HEK293 (cell line): ENCODE measurements around the gene ZMPSTE24.
A peak's percentile ranks its signal among the peaks of the same experiment; 100 is the strongest.

Source experiments
- CTCF ChIA-PET: fragments of 350-600 bp; formaldehyde crosslinking; extraction: SDS; loops from one replicate; lab custom pipeline; 2021; ENCODE audit warnings: antibody characterized with exemption; lab: Yijun Ruan, JAX
- POLR2A ChIA-PET: fragments of 300-600 bp; formaldehyde crosslinking; extraction: SDS; loops from one replicate; lab custom pipeline; 2020; ENCODE audit warnings: antibody characterized with exemption, inconsistent platforms; lab: Yijun Ruan, JAX
- H3K27ac ChIP-seq: fragments of 200-500 bp; sonication (Bioruptor generic); 2 replicates; pipeline ENCODE4 v1.5.1; 2014; ENCODE audit warnings: low read depth, low read length, control low read depth, inconsistent platforms; ENCODE audit errors: extremely low read depth
- H3K36me3 ChIP-seq, 2 experiments: fragments of 200-500 bp in 1 of 2; sonication (Bioruptor generic) in 1 of 2; 1 replicate in 1 of 2; 2 replicates in 1 of 2; pipeline ENCODE4 v1.5.1; 2014 to 2017; ENCODE audit warnings: inconsistent platforms in 2 of 2, low read length in 2 of 2; ENCODE audit not compliant: control insufficient read depth in 2 of 2, insufficient read depth in 1 of 2
- H3K4me1 ChIP-seq: fragments of 200-500 bp; sonication (Bioruptor generic); 2 replicates; pipeline ENCODE4 v1.5.1; 2014; ENCODE audit warnings: mild to moderate bottlenecking, low read length, inconsistent platforms; ENCODE audit not compliant: control insufficient read depth, insufficient read depth
- H3K4me3 ChIP-seq: 2 replicates; pipeline ENCODE4 v1.5.1; 2011; ENCODE audit warnings: low read depth, mild to moderate bottlenecking, control low read depth, low read length, moderate library complexity
- H3K9me3 ChIP-seq: fragments of 200-500 bp; sonication (Bioruptor generic); 2 replicates; pipeline ENCODE4 v1.5.1; 2014; ENCODE audit warnings: low read depth, low read length, inconsistent platforms; ENCODE audit not compliant: control insufficient read depth, insufficient read depth
- HOXD13 ChIP-seq: sonication (generic); formaldehyde crosslinking; IDR thresholded peaks from 2 replicates; pipeline ENCODE4 v1.8.0; 2022; ENCODE audit warnings: missing genetic modification reagents, borderline replicate concordance
- KLF8 ChIP-seq: fragments of 450-650 bp; formaldehyde crosslinking; IDR thresholded peaks from 2 replicates; pipeline ENCODE4 v1.5.1; 2016; ENCODE audit warnings: missing biosample characterization, missing genetic modification characterization
- PRDM1 ChIP-seq: fragments of 450-650 bp; formaldehyde crosslinking; IDR thresholded peaks from 2 replicates; pipeline ENCODE4; 2016; ENCODE audit warnings: missing biosample characterization, missing genetic modification characterization
- SP7 ChIP-seq: fragments of 450-650 bp; formaldehyde crosslinking; IDR thresholded peaks from 2 replicates; pipeline ENCODE4 v1.5.1; 2016; ENCODE audit warnings: missing biosample characterization, missing genetic modification characterization
- ZBTB17 ChIP-seq: fragments of 450-650 bp; formaldehyde crosslinking; IDR thresholded peaks from 2 replicates; pipeline ENCODE4 v1.5.1; 2016; ENCODE audit warnings: missing biosample characterization, missing genetic modification characterization
- ZNF184 ChIP-seq: fragments of 450-650 bp; IDR thresholded peaks from 2 replicates; pipeline ENCODE4 v1.5.1; 2018; ENCODE audit warnings: missing biosample characterization, mild to moderate bottlenecking, missing genetic modification characterization
- ZNF211 ChIP-seq: fragments of 450-650 bp; formaldehyde crosslinking; IDR thresholded peaks from 2 replicates; pipeline ENCODE4 v1.5.1; 2016; ENCODE audit warnings: low read depth, missing biosample characterization, missing genetic modification characterization
- ZNF473 ChIP-seq: fragments of 450-650 bp; formaldehyde crosslinking; IDR thresholded peaks from 2 replicates; pipeline ENCODE4 v1.5.1; 2017; ENCODE audit warnings: missing biosample characterization, missing genetic modification characterization
- ZNF501 ChIP-seq: fragments of 450-650 bp; formaldehyde crosslinking; IDR thresholded peaks from 2 replicates; pipeline ENCODE4 v1.5.1; 2016; ENCODE audit warnings: missing biosample characterization, missing genetic modification characterization
- ZNF521 ChIP-seq: fragments of 450-650 bp; formaldehyde crosslinking; IDR thresholded peaks from 2 replicates; pipeline ENCODE4 v1.5.1; 2017; ENCODE audit warnings: missing biosample characterization, mild to moderate bottlenecking, missing genetic modification characterization
- ZNF660 ChIP-seq: fragments of 450-650 bp; IDR thresholded peaks from 2 replicates; pipeline ENCODE4 v1.5.1; 2018; ENCODE audit warnings: missing biosample characterization, mild to moderate bottlenecking, missing genetic modification characterization
- TF ChIP-seq, protein P1 (sequence below): fragments of 450-650 bp; formaldehyde crosslinking; IDR thresholded peaks from 2 replicates; pipeline ENCODE4 v1.5.0; 2017; ENCODE audit warnings: missing biosample characterization, missing genetic modification characterization, borderline replicate concordance
- TF ChIP-seq, protein P2 (sequence below): fragments of 450-650 bp; formaldehyde crosslinking; IDR thresholded peaks from 2 replicates; pipeline ENCODE4 v1.5.1; 2017; ENCODE audit warnings: missing biosample characterization, missing genetic modification characterization
- TF ChIP-seq, protein P3 (sequence below): fragments of 450-650 bp; formaldehyde crosslinking; IDR thresholded peaks from 2 replicates; pipeline ENCODE4 v1.5.1; 2016; ENCODE audit warnings: missing biosample characterization, missing genetic modification characterization, borderline replicate concordance
- TF ChIP-seq, protein P4 (sequence below): fragments of 450-650 bp; formaldehyde crosslinking; IDR thresholded peaks from 2 replicates; pipeline ENCODE4; 2016; ENCODE audit warnings: missing biosample characterization, missing genetic modification characterization

ZMPSTE24 gene

DNA sequence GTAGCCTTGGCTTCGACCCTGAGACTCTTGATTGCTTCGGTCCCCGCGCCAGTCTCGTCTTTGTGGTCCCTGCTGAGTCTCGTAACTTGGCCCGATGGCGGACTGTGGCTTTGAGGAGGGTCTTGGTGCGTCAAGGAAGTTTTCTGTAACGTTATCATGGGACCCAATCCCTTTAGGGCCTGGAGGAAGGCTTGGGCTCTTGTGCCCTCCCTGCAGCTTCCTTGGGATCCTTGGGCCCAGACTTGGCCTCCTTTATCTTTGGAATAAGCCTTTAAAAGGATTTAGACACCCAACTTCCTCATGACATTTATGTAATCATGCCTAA, 371 bp downstream of the ZMPSTE24 start:
- CTCF ChIA-PET: interaction anchor here (0.8 to 1.2 kb wide), 2 partner anchors 80 to 87 kb away, joined by 4 to 5 read pairs; no protein-coding TSS in a partner anchor
- no peaks in the 10 kb centered on the region for H3K9me3 ChIP-seq
- POLR2A ChIA-PET: interaction anchor here (0.6 to 1.8 kb wide), 5 partner anchors 11 to 218 kb away, joined by 3 to 13 read pairs (median 4); partner anchors contain the start of genes CAP1 and TMCO2

DNA sequence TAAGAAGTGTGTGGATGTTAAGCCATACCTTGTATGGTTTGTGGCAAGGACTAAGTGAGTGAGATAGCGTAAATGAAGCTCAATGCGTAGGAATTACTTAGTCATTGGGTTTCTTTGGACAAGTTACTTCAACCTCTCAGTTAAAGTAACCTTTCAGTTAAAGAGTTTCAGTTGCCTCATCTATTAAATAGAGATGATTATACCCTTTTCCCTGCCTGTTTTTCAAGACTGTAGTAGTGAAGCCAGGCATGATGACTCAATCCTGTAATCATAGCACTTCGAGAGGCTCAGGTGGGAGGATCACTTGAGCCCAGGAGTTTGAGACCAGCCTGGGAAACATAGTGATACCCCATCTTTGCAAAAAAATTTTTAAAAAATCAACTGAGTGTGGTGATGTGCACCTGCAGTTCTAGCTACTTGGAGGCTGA, 6.3 kb downstream of the ZMPSTE24 start:
- H3K4me1 ChIP-seq: no peaks in the 10 kb centered on the region
- H3K36me3 ChIP-seq: peaks cover 49 to 92% of the 10 kb centered on the region in 2 experiments
- POLR2A ChIA-PET: no interaction called here
- no peaks in the 10 kb centered on the region for H3K9me3 ChIP-seq
- H3K27ac ChIP-seq: no peak overlapping the region
- no peak overlapping the region for H3K4me3 ChIP-seq
- CTCF ChIA-PET: interaction anchor here (1.2 kb wide), 1 partner anchor 51 kb away, joined by 4 read pairs; no protein-coding TSS in a partner anchor
- TF ChIP-seq ZBTB17: peak; percentile 23; the same call in 1 of the 2 replicates
- TF ChIP-seq, protein P1, sequence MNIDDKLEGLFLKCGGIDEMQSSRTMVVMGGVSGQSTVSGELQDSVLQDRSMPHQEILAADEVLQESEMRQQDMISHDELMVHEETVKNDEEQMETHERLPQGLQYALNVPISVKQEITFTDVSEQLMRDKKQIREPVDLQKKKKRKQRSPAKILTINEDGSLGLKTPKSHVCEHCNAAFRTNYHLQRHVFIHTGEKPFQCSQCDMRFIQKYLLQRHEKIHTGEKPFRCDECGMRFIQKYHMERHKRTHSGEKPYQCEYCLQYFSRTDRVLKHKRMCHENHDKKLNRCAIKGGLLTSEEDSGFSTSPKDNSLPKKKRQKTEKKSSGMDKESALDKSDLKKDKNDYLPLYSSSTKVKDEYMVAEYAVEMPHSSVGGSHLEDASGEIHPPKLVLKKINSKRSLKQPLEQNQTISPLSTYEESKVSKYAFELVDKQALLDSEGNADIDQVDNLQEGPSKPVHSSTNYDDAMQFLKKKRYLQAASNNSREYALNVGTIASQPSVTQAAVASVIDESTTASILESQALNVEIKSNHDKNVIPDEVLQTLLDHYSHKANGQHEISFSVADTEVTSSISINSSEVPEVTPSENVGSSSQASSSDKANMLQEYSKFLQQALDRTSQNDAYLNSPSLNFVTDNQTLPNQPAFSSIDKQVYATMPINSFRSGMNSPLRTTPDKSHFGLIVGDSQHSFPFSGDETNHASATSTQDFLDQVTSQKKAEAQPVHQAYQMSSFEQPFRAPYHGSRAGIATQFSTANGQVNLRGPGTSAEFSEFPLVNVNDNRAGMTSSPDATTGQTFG (tag by site-specific recombination): no peak
- TF ChIP-seq, protein P2, sequence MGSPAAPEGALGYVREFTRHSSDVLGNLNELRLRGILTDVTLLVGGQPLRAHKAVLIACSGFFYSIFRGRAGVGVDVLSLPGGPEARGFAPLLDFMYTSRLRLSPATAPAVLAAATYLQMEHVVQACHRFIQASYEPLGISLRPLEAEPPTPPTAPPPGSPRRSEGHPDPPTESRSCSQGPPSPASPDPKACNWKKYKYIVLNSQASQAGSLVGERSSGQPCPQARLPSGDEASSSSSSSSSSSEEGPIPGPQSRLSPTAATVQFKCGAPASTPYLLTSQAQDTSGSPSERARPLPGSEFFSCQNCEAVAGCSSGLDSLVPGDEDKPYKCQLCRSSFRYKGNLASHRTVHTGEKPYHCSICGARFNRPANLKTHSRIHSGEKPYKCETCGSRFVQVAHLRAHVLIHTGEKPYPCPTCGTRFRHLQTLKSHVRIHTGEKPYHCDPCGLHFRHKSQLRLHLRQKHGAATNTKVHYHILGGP (tag by site-specific recombination): no peak
- TF ChIP-seq KLF8 (tag by site-specific recombination): no peak
- peak; percentile 76 for TF ChIP-seq ZNF660
- TF ChIP-seq PRDM1 (tag by site-specific recombination): 0 out of 2 replicates have a peak, but pooled peaks have one; percentile 11
- TF ChIP-seq SP7 (tag by site-specific recombination): peak; percentile 97
- no peak for TF ChIP-seq ZNF521 (tag by site-specific recombination)
- TF ChIP-seq, protein P3, sequence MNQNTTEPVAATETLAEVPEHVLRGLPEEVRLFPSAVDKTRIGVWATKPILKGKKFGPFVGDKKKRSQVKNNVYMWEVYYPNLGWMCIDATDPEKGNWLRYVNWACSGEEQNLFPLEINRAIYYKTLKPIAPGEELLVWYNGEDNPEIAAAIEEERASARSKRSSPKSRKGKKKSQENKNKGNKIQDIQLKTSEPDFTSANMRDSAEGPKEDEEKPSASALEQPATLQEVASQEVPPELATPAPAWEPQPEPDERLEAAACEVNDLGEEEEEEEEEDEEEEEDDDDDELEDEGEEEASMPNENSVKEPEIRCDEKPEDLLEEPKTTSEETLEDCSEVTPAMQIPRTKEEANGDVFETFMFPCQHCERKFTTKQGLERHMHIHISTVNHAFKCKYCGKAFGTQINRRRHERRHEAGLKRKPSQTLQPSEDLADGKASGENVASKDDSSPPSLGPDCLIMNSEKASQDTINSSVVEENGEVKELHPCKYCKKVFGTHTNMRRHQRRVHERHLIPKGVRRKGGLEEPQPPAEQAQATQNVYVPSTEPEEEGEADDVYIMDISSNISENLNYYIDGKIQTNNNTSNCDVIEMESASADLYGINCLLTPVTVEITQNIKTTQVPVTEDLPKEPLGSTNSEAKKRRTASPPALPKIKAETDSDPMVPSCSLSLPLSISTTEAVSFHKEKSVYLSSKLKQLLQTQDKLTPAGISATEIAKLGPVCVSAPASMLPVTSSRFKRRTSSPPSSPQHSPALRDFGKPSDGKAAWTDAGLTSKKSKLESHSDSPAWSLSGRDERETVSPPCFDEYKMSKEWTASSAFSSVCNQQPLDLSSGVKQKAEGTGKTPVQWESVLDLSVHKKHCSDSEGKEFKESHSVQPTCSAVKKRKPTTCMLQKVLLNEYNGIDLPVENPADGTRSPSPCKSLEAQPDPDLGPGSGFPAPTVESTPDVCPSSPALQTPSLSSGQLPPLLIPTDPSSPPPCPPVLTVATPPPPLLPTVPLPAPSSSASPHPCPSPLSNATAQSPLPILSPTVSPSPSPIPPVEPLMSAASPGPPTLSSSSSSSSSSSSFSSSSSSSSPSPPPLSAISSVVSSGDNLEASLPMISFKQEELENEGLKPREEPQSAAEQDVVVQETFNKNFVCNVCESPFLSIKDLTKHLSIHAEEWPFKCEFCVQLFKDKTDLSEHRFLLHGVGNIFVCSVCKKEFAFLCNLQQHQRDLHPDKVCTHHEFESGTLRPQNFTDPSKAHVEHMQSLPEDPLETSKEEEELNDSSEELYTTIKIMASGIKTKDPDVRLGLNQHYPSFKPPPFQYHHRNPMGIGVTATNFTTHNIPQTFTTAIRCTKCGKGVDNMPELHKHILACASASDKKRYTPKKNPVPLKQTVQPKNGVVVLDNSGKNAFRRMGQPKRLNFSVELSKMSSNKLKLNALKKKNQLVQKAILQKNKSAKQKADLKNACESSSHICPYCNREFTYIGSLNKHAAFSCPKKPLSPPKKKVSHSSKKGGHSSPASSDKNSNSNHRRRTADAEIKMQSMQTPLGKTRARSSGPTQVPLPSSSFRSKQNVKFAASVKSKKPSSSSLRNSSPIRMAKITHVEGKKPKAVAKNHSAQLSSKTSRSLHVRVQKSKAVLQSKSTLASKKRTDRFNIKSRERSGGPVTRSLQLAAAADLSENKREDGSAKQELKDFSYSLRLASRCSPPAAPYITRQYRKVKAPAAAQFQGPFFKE (tag by site-specific recombination): no peak
- no peak for TF ChIP-seq HOXD13 (CRISPR knock-in tag)
- no peak for TF ChIP-seq ZNF211 (tag by site-specific recombination)
- TF ChIP-seq ZNF473: no peak
- TF ChIP-seq, protein P4, sequence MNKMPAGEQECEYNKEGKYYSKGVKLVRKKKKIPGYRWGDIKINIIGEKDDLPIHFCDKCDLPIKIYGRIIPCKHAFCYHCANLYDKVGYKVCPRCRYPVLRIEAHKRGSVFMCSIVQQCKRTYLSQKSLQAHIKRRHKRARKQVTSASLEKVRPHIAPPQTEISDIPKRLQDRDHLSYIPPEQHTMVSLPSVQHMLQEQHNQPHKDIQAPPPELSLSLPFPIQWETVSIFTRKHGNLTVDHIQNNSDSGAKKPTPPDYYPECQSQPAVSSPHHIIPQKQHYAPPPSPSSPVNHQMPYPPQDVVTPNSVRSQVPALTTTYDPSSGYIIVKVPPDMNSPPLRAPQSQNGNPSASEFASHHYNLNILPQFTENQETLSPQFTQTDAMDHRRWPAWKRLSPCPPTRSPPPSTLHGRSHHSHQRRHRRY (tag by site-specific recombination): no peak
- TF ChIP-seq ZNF184 (tag by site-specific recombination): no peak

More for the DNA sequence above, 371 bp downstream of the ZMPSTE24 start:
- Histone ChIP-seq H3K4me1 (no peaks in the 10 kb centered on the region), H3K4me3 (peak overlapping the region; percentile 89), H3K27ac (peak overlapping the region; percentile 25; the same call in 1 of the 2 replicates), H3K36me3 (peaks cover 20 to 40% of the 10 kb centered on the region in 2 experiments)
- no peak for TF ChIP-seq ZNF501
- TF ChIP-seq HOXD13 (CRISPR knock-in tag): 0 out of 2 replicates have a peak, but pooled peaks have one; percentile 11
